Stimulated activated CD4-positive, alpha-beta T cell treated with anti-CD3 and anti-CD28 coated beads, Interleukin-15, amount 100 ng/mL, for 1 hour (primary cell): Measurements from ENCODE around the gene RASSF7.
A peak's percentile ranks its signal among the peaks of the same experiment; 100 is the strongest.
"Not testable (repeated sequence)": the region's sequence is repeated elsewhere in the genome, so short reads cannot be mapped to it uniquely, and the experiment has no call there.

Experiments used
- DNase-seq, 2 donors: peaks; one replicate each; pipeline ENCODE4 v3.0.0-alpha.2; 2020; ENCODE audit warnings: low read depth in 1 of 2, low spot score in 1 of 2

Gene RASSF7

DNA sequence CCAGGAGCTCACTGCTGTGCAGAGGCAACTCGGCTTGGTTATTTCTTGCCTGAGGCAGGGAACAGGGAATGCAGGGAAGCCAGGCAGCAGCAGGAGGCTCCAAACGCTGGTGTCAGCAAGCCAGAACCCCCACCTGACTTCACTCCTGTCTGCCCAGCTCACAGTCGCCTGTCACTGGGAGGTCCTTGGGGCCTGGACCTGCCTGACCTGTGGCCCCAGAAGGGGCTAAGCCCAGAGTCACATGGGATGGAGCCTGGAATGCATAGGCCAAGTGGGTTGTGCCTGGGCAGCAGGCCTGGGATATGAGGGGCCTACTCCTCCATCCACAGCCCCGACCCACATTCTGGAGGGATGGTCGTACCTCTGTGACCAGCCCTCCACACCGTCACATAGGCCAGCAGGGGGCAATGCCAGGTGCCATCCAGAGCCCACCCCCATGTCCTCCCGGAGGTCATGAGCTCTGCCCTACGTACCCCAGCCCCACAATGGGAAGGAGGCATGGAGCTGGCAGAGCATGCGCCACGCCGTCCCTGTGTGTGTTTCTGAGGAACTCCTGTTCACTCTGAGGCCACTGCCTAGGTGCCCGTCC is 5.2 kb downstream of the RASSF7 start:
- DNase-seq, result no peak

- DNase-seq, result no peak
Observed at GRCh38 chr11:567011-567628, 6.3 kb downstream of the RASSF7 start.

GRCh38 chr11:567629-568292 is 7.0 kb downstream of the RASSF7 start:
- DNase-seq, result no peak

DNA sequence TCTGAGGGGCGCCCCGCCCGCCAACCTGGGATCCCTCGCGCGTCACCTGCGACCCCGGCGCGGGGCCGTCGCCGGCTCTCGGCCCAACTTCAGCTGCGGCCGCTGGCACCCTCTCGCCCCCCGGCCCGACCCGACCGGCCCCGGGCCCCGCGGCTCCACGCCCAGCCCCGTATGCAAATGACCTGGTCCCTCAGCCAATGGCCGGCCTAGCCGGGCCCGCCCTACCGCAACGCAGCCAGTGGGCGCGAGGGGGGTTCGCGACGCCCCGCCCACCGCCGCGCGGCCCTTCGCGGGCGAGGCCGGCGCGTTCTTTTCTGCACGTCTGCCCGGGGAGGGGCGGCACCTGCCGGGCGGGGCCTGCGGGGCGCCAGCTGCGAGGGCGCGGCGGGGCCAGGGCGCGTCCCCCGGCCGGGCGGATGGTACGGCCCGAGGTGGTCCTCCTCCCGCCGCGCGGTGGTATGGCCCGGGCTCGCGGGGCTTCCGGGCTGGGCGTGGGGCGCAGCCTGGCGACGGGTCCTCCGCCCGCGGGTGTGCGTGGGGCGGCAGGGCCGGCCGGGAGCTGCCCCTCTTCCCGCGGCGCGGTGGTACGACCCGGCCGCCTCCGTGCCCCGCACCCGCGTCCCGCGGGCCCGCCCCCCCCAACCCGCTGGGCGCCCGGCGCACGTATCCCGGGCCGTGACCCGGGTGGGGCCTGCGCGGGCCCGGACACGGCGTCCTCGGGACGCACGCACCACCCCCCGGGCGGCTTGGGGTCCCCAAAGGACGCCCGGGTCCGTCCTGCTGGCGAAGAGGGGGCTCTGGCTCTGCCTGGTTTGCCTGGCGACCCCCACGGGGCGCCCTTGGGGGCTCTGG is 7.8 kb downstream of the RASSF7 start:
- peak; percentile 83 to 91 for DNase-seq

GRCh38 chr11:569158-569885 is 8.6 kb downstream of the RASSF7 start:
- DNase-seq, result no peak

DNA sequence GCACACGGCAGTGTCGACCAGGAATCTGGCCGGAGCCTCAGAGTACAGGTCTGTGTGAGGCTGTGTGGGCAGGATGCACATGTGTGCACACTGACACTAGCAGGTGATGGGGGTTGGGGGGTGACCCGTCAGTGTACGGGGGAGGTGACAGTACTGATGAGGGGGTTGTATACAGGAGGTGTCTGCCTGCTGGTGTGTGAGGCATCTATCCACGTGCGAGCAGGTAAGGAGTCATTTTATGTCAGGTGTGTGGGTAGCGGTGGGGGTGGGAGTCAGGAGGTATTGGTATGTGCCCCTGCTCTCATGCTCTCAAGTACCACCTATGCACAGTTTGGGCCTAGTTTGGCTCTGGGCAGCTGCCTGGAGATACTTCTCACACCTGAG is 11.0 kb downstream of the RASSF7 start:
- DNase-seq, result no peak

- no peak for DNase-seq
Observed at GRCh38 chr11:573146-573759, 12.5 kb downstream of the RASSF7 start.

- DNase-seq, result not testable (repeated sequence)
Observed at GRCh38 chr11:574031-574570, 13.3 kb downstream of the RASSF7 start.

- DNase-seq, result no peak
Observed at GRCh38 chr11:574632-575312, 14.0 kb downstream of the RASSF7 start.

GRCh38 chr11:575313-575995 is 14.7 kb downstream of the RASSF7 start:
- DNase-seq, result no peak

DNA sequence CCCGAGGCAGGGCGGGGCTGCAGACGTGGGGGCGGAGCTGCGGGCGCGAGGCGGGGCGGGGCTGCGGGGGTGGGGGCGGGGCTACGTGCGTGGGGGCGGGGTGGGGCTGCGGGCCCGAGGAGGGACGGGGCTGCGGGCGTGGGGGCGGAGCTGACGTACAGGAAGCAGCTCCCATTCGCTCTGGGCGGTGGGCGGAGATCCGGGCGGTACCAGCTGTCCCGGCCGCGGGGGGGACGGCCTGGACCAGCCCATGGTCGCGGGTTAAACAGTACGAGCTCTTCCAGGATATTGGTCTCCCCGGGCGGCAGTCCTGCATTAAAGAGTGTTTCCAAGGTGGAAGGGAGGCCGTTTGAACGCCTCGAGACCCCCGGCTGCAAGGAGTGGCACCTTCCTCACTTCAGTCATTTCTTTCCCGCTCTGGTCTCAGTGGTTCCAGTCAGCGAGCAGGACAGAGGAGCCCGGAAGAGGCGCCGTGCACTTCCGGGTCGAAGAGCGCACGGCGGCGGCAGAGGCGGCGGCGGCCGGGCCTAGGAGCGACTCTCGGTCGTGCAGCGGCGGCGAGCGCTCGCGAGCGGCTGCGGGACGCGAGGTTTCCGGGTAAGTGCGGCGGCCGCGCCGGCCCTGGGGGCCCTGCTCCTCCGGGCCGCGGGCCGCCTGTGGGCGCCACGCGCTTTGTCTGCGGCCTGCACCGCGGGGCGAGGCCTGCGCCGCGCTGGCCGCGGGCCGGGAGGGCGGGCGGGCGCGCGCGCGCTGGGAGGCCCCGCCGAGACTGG is 15.4 kb downstream of the RASSF7 start, which contains the start of gene PHRF1:
Gene PHRF1, plus strand, starts transcription at position 475 of the 773 bp plus-strand sequence. CDS start 5,043 bp downstream, outside the sequence.
- DNase-seq, result peak; percentile 93

DNA sequence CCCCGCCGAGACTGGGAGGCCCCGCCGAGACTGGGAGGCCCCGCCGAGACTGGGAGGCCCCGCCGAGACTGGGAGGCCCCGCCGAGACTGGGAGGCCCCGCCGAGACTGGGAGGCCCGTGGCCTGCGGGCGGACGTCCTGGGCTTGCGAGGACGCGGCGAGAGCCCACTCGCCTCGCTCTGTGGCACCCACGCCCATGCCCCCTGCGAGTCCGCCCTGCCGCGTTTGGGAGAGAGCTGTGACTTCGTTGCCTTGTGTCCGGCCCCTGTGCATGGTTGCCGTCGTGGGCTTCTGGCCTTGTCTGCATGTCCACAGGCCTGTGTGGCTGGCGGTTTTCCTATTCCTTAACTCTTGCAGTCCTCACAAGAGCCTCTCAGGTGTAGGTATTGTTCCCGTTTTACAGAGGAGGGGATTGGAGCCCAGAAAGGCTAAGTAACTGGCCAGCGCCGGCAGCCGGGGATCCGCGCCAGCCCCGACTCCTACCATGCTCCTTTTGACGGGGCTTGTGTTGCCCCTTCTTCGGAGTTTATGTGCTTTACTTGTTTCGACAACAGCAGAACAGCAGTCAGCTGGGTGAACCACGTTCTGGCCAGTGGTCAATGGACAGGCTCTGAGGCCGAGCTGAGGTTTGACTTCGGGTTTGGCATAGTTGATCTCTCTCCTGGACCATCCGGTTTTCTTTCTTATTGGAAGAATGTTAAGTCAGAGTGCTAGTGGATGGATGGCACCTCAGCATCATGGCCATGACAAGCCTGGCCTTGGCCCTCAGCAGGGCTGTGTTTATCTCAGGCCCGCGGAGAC is 16.2 kb downstream of the RASSF7 start:
- no peak for DNase-seq

GRCh38 chr11:577611-577894 is 16.8 kb downstream of the RASSF7 start:
- no peak for DNase-seq

- DNase-seq, result no peak
Observed at GRCh38 chr11:578276-579035, 17.7 kb downstream of the RASSF7 start.

GRCh38 chr11:579830-580601 is 19.2 kb downstream of the RASSF7 start:
- no peak for DNase-seq

DNA sequence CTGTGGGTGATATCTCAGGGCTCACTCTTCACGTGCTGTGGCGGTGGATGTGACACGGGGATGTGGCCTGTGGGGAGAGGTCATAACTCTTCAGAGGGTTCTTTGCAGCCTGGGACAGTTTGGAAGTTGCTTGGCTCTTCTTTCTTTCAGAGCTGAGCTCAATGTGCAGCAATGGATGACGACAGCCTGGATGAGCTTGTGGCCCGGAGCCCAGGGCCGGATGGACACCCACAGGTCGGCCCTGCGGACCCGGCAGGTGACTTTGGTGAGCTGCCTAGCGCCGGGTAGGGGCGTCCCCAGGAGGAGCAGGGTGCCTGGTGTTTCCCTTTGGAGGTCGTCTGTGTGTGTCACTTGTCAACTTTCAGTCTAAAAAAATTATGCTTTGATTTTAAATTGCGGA is 20.6 kb downstream of the RASSF7 start:
- no peak for DNase-seq
